Smooth muscle cell (in vitro differentiated cells): ENCODE results near the gene MAML1. TPM values are rescaled to one million over a fixed set of nuclear protein-coding genes. Genes with fewer than 3 reads are reported as not detected.
A peak's percentile ranks its signal among the peaks of the same experiment; 100 is the strongest.

ENCODE experiments used
- DNase-seq: peaks from one replicate; lab custom pipeline; 2025; ENCODE audit not compliant: unreplicated experiment; lab: John Stamatoyannopoulos, UW
- H2AFZ ChIP-seq: fragments of 200-600 bp; sonication (generic); 2 replicates; pipeline ENCODE4 v1.6.0; 2016; ENCODE audit warnings: antibody characterized with exemption, low read depth, mild to moderate bottlenecking
- H3F3A ChIP-seq: fragments of 200-600 bp; sonication (generic); 2 replicates; pipeline ENCODE4 v1.6.0; 2017; ENCODE audit warnings: antibody characterized with exemption, low read depth
- H3K27ac ChIP-seq: fragments of 200-600 bp; sonication (generic); 2 replicates; pipeline ENCODE4 v1.5.1; 2016; ENCODE audit warnings: low read depth, mild to moderate bottlenecking
- H3K27me3 ChIP-seq: fragments of 200-600 bp; sonication (generic); 2 replicates; pipeline ENCODE4 v1.6.1; 2016; ENCODE audit warnings: low read depth, mild to moderate bottlenecking
- H3K36me3 ChIP-seq: fragments of 200-600 bp; sonication (generic); 2 replicates; pipeline ENCODE4 v1.5.1; 2016; ENCODE audit warnings: low read depth
- H3K4me1 ChIP-seq: fragments of 200-600 bp; sonication (generic); 2 replicates; pipeline ENCODE4 v1.5.1; 2016; ENCODE audit warnings: low read depth
- H3K4me2 ChIP-seq: fragments of 200-600 bp; sonication (generic); 2 replicates; pipeline ENCODE4 v1.6.0; 2016; ENCODE audit warnings: mild to moderate bottlenecking
- H3K4me3 ChIP-seq: fragments of 200-600 bp; sonication (generic); 2 replicates; pipeline ENCODE4 v1.5.1; 2016; ENCODE audit warnings: mild to moderate bottlenecking
- H3K79me2 ChIP-seq: fragments of 200-600 bp; sonication (generic); 2 replicates; pipeline ENCODE4 v1.6.0; 2016; ENCODE audit warnings: low read depth, mild to moderate bottlenecking
- H3K9ac ChIP-seq: fragments of 200-600 bp; sonication (generic); 2 replicates; pipeline ENCODE4 v1.6.0; 2016; ENCODE audit warnings: low read depth
- H3K9me3 ChIP-seq: fragments of 200-600 bp; sonication (generic); replicated peaks from 2 replicates; pipeline ENCODE4 v1.5.1; 2016; ENCODE audit warnings: low read depth
- H4K20me1 ChIP-seq: fragments of 200-600 bp; sonication (generic); 2 replicates; pipeline ENCODE4 v1.6.0; 2016; ENCODE audit warnings: low read depth
- CTCF ChIP-seq: fragments of 200-600 bp; sonication (generic); IDR thresholded peaks from 2 replicates; pipeline ENCODE4 v1.5.1; 2017; ENCODE audit warnings: borderline replicate concordance, mild to moderate bottlenecking, antibody characterized with exemption; ENCODE audit not compliant: insufficient read depth, poor library complexity, severe bottlenecking
- WGBS: methylation state at CpG from one replicate; pipeline ENCODE4 v1.1.7; 2016; ENCODE audit warnings: low lambda C conversion rate; 5-methylcytosine and 5-hydroxymethylcytosine counted together
- polyA plus RNA-seq: library from polyadenylated mRNA; unstranded; fragments of >200 nt; fragmentation: Nextera tagmentation; extraction: Ambion mirVana; gene quantifications from 2 replicates; pipeline ENCODE4 v1.2.1, GENCODE V29; 2016
- total RNA-seq: library from RNA; depleted of rRNA; stranded (reverse); fragments of >200 nt; gene quantifications from 2 replicates; pipeline ENCODE4 v1.2.3, GENCODE V29; 2014

Gene MAML1
- total and polyA plus RNA-seq, 2 experiments from 2014 or later = 9.9 to 11.5 TPM

GRCh38 chr5:179816796-179817469, 84.3 kb downstream of the MAML1 start:
- Histone ChIP-seq H3K27me3 (no peaks in the 10 kb centered on the region), H3K4me2 (peak overlapping the region; percentile 95), H3K79me2 (peaks cover 7% of the 10 kb centered on the region), H3K4me1 (peaks cover 30% of the 10 kb centered on the region), H3F3A (peaks cover 20% of the 10 kb centered on the region), H3K27ac (no peak overlapping the region), H3K4me3 (peak overlapping the region; percentile 66), H2AFZ (peak overlapping the region; percentile 19), H3K9me3 (no peaks in the 10 kb centered on the region), H4K20me1 (peaks cover 8% of the 10 kb centered on the region), H3K36me3 (no peaks in the 10 kb centered on the region), H3K9ac (peak overlapping the region; percentile 51)
- 7% methylated on average over 33 of the region's 72 CpGs for WGBS
- TF ChIP-seq CTCF = no peak
- no peak for DNase-seq

DNA sequence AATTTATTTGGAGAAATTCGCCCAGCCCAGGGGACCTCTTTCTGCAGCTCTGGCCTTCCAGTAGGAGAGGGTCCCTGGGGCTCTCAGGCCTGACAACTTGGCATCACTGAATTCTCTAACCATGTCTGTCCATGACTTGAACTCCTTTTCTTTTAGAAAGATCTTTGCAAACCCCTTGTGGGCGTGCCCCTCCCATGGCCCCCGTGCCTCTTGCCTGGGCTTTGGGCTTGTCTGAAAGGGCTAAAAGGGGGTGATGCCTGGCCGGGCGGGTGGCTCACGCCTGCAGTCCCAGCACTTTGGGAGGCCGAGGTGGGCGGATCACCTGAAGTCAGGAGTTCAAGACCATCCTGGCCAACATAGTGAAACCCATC, 84.8 kb downstream of the MAML1 start:
- Histone ChIP-seq H3K27me3 (no peaks in the 10 kb centered on the region), H3K36me3 (no peaks in the 10 kb centered on the region), H3F3A (peaks cover 24% of the 10 kb centered on the region), H4K20me1 (peaks cover 14% of the 10 kb centered on the region), H3K4me1 (peaks cover 35% of the 10 kb centered on the region), H3K9ac (peak overlapping the region; percentile 51), H2AFZ (peak overlapping the region; percentile 19), H3K27ac (no peak overlapping the region), H3K4me3 (peak overlapping the region; percentile 66), H3K79me2 (peaks cover 12% of the 10 kb centered on the region), H3K4me2 (peak overlapping the region; percentile 95), H3K9me3 (no peaks in the 10 kb centered on the region)
- 91% methylated on average over 8 of the region's 8 CpGs for WGBS
- no peak for DNase-seq
- no peak for TF ChIP-seq CTCF

GRCh38 chr5:179817890-179818745, 85.5 kb downstream of the MAML1 start:
- H3F3A ChIP-seq = peaks cover 24% of the 10 kb centered on the region
- H4K20me1 ChIP-seq = peaks cover 20% of the 10 kb centered on the region
- no peaks in the 10 kb centered on the region for H3K27me3 ChIP-seq
- no peak overlapping the region for H2AFZ ChIP-seq
- H3K4me2 ChIP-seq = peak overlapping the region; percentile 96
- peak overlapping the region; percentile 99 for H3K9ac ChIP-seq
- H3K79me2 ChIP-seq = peaks cover 19% of the 10 kb centered on the region
- peak overlapping the region; percentile 49 for H3K4me3 ChIP-seq
- no peaks in the 10 kb centered on the region for H3K9me3 ChIP-seq
- TF ChIP-seq CTCF = no peak
- peaks cover 40% of the 10 kb centered on the region for H3K4me1 ChIP-seq
- WGBS = 76% methylated on average over 14 of the region's 14 CpGs
- H3K36me3 ChIP-seq = no peaks in the 10 kb centered on the region
- H3K27ac ChIP-seq = peak overlapping the region; percentile 100
- DNase-seq = no peak
